T-helper 17 cell (primary cell): ENCODE results near the gene PRRG2. TPM values are rescaled to one million over a fixed set of nuclear protein-coding genes. Genes with fewer than 3 reads are reported as not detected.

Source experiments
- ATAC-seq: fragments of 150-1000 bp; cut with Tn5 transposase; 2 replicates; pipeline ENCODE4 v1.10.0; 2021; ENCODE audit warnings: mild to moderate bottlenecking, moderate library complexity
- DNase-seq, 3 donors: peaks; one replicate each; pipeline versions ENCODE4 v3.0.0 to v3.0.0-alpha.2; 2020 to 2021
- H3K9me3 ChIP-seq: one replicate; pipeline ENCODE4 v1.7.0; 2013; ENCODE audit warnings: low read length, mild to moderate bottlenecking; ENCODE audit not compliant: control insufficient read depth, poor library complexity, severe bottlenecking
- H3K27ac Mint-ChIP-seq: one replicate; pipeline ENCODE4 v1.8.0; 2022; ENCODE audit warnings: mild to moderate bottlenecking, moderate library complexity, mixed read lengths
- H3K27me3 Mint-ChIP-seq: one replicate; pipeline ENCODE4 v1.8.0; 2022; ENCODE audit warnings: mixed read lengths
- H3K36me3 Mint-ChIP-seq: one replicate; pipeline ENCODE4 v1.8.0; 2022; ENCODE audit warnings: low read depth, mixed read lengths
- H3K4me1 Mint-ChIP-seq: one replicate; pipeline ENCODE4 v1.8.0; 2022; ENCODE audit warnings: mild to moderate bottlenecking, mixed read lengths
- H3K4me3 Mint-ChIP-seq: one replicate; pipeline ENCODE4 v1.8.0; 2022; ENCODE audit warnings: mild to moderate bottlenecking, moderate library complexity, mixed read lengths
- total RNA-seq, 4 donors: library from RNA in 2 of 4; stranded (reverse) in 2 of 4; gene quantifications; one replicate each; pipeline ENCODE4 v1.2.3 and lab custom pipeline; 2022 to 2026

PRRG2 gene
- total RNA-seq, 2 donors from 2014 or later: 1.1 to 1.3 TPM

DNA sequence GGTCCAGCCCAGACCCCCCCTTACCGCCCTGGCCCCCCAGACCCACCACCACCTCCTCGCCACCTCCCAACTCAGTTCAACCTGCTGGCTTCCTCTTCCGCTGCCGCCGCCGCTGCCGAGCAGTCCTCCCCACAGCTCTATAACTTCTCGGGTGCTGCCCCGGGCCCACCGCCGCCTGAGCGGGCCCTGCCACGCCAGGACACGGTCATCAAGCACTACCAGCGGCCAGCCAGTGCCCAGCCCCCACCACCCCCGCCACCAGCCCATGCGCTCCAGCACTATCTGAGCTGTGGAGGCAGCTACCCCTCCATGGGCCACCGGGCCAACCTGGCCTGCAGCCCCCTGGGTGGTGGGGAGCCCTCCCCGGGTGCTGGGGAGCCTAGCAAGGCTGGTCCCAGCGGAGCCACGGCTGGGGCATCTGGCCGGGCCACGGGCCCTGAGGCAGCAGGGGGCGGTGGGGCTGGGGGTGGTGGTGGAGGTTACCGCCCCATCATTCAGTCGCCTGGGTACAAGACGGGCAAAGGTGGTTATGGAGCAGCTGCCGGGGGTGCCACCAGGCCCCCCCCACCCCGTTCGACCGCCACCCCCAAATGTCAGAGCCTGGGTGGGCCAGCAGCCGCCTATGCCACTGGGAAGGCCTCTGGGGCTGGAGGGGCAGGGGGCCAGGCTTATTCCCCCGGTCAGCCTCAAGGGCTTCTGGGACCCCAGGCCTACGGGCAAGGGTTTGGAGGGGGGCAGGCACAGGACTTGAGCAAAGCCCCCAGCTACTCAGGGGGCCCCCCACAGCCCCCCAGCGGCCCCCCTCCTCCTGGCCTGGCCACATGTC lies 14.1 kb downstream of the PRRG2 start:
- Mint-ChIP-seq H3K4me1 (peaks cover 24% of the 10 kb centered on the region), H3K36me3 (peaks cover 2% of the 10 kb centered on the region), H3K27me3 (no peaks in the 10 kb centered on the region), H3K27ac (peak overlapping the region; percentile 93), H3K4me3 (no peak overlapping the region)
- DNase-seq: no peak
- H3K9me3 ChIP-seq: no peaks in the 10 kb centered on the region
- ATAC-seq: no peak

GRCh38 chr19:49595819-49596404 lies 14.8 kb downstream of the PRRG2 start:
- ATAC-seq: no peak
- H3K4me3 Mint-ChIP-seq: no peak overlapping the region

DNA sequence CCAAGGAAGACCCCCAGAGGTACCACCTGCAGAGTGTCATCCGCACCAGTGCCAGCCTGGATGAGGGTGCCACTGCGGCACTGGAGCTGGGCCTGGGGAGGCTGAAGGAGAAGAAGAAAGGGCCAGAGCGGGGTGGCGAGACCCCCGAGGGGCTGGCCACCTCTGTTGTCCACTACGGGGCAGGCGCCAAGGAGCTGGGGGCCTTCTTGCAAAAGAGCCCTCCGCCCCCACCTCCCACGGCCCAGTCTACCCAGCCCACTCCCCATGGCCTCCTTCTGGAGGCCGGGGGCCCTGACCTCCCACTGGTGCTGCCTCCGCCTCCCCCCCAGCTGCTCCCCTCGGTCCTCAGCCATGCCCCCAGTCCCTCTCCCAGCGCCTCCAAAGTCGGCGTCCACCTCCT lies 15.3 kb downstream of the PRRG2 start:
- Mint-ChIP-seq H3K4me3 (no peak overlapping the region), H3K4me1 (peaks cover 24% of the 10 kb centered on the region), H3K27me3 (no peaks in the 10 kb centered on the region), H3K27ac (no peak overlapping the region), H3K36me3 (peaks cover 6% of the 10 kb centered on the region)
- DNase-seq (no peak), ATAC-seq (no peak)
- no peaks in the 10 kb centered on the region for H3K9me3 ChIP-seq

More at GRCh38 chr19:49595819-49596404, 14.8 kb downstream of the PRRG2 start:
- Mint-ChIP-seq H3K27me3 (no peaks in the 10 kb centered on the region), H3K4me1 (peaks cover 24% of the 10 kb centered on the region), H3K36me3 (peaks cover 3% of the 10 kb centered on the region), H3K27ac (no peak overlapping the region)
- H3K9me3 ChIP-seq: no peaks in the 10 kb centered on the region
- no peak for DNase-seq

GRCh38 chr19:49596954-49597702 lies 16.0 kb downstream of the PRRG2 start:
- Mint-ChIP-seq H3K27ac (no peak overlapping the region), H3K27me3 (no peaks in the 10 kb centered on the region), H3K36me3 (peaks cover 6% of the 10 kb centered on the region), H3K4me1 (peaks cover 24% of the 10 kb centered on the region), H3K4me3 (no peak overlapping the region)
- DNase-seq: no peak
- H3K9me3 ChIP-seq: no peaks in the 10 kb centered on the region
- ATAC-seq: no peak

DNA sequence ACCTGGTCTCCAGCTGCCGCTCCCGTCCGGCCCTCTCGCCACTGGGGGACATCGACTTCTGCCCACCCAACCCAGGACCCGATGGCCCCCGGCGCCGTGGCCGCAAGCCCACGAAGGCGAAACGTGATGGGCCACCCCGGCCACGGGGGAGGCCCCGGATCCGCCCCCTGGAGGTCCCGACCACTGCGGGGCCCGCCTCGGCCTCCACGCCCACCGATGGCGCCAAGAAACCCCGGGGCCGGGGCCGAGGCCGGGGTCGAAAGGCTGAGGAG lies 16.5 kb downstream of the PRRG2 start:
- no peaks in the 10 kb centered on the region for H3K27me3 Mint-ChIP-seq
- peaks cover 6% of the 10 kb centered on the region for H3K36me3 Mint-ChIP-seq
- H3K27ac Mint-ChIP-seq: no peak overlapping the region
- ATAC-seq (no peak), DNase-seq (no peak)
- H3K4me3 Mint-ChIP-seq: no peak overlapping the region
- peaks cover 20% of the 10 kb centered on the region for H3K4me1 Mint-ChIP-seq
- no peaks in the 10 kb centered on the region for H3K9me3 ChIP-seq

- ATAC-seq: no peak
Measured at GRCh38 chr19:49599378-49600295, 18.5 kb downstream of the PRRG2 start.

GRCh38 chr19:49601482-49602038 lies 20.4 kb downstream of the PRRG2 start:
- ATAC-seq (no peak), DNase-seq (no peak)
- Mint-ChIP-seq H3K4me1 (peaks cover 7% of the 10 kb centered on the region), H3K4me3 (no peak overlapping the region), H3K27me3 (no peaks in the 10 kb centered on the region), H3K36me3 (peaks cover 4% of the 10 kb centered on the region), H3K27ac (peak overlapping the region; percentile 6)
- no peaks in the 10 kb centered on the region for H3K9me3 ChIP-seq

More at GRCh38 chr19:49599378-49600295, 18.5 kb downstream of the PRRG2 start:
- no peaks in the 10 kb centered on the region for H3K27me3 Mint-ChIP-seq
- no peak overlapping the region for H3K27ac Mint-ChIP-seq
- no peak overlapping the region for H3K4me3 Mint-ChIP-seq
- peaks cover 4% of the 10 kb centered on the region for H3K36me3 Mint-ChIP-seq
- H3K9me3 ChIP-seq: no peaks in the 10 kb centered on the region
- DNase-seq: no peak
- H3K4me1 Mint-ChIP-seq: peaks cover 8% of the 10 kb centered on the region

- DNase-seq (no peak), ATAC-seq (no peak)
- no peaks in the 10 kb centered on the region for H3K27me3 Mint-ChIP-seq
- H3K27ac Mint-ChIP-seq: no peak overlapping the region
- no peaks in the 10 kb centered on the region for H3K9me3 ChIP-seq
- H3K4me3 Mint-ChIP-seq: no peak overlapping the region
- peaks cover 9% of the 10 kb centered on the region for H3K4me1 Mint-ChIP-seq
- peaks cover 4% of the 10 kb centered on the region for H3K36me3 Mint-ChIP-seq
Measured at GRCh38 chr19:49602806-49603205, 21.7 kb downstream of the PRRG2 start.

DNA sequence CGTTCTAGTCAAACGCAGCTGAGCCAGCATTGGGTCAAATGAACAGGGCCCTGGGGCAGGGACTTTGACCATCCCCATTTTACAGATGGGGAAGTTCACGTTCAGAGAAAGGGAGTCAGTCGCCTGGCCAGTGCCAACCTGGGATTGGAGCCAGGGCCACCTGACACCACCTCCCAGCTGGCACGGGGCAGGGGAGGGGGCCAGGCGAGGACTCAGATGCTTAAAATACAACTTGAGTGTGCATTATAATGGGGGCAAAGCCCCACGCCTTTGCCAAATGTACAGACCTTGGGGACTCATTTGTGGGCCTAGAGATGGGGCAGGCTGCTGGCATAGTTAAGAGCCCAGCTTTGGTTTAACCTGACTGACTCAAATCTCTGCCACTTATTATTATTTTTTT lies 24.5 kb downstream of the PRRG2 start:
- ATAC-seq: no peak
- H3K27ac Mint-ChIP-seq: no peak overlapping the region
- peaks cover 4% of the 10 kb centered on the region for H3K36me3 Mint-ChIP-seq
- peaks cover 6% of the 10 kb centered on the region for H3K4me1 Mint-ChIP-seq
- no peaks in the 10 kb centered on the region for H3K9me3 ChIP-seq
- DNase-seq: no peak
- no peaks in the 10 kb centered on the region for H3K27me3 Mint-ChIP-seq
- H3K4me3 Mint-ChIP-seq: no peak overlapping the region

- H3K27ac Mint-ChIP-seq: no peak overlapping the region
- H3K4me1 Mint-ChIP-seq: peaks cover 9% of the 10 kb centered on the region
- DNase-seq: no peak
- no peaks in the 10 kb centered on the region for H3K27me3 Mint-ChIP-seq
- no peaks in the 10 kb centered on the region for H3K9me3 ChIP-seq
- peaks cover 3% of the 10 kb centered on the region for H3K36me3 Mint-ChIP-seq
- no peak for ATAC-seq
- no peak overlapping the region for H3K4me3 Mint-ChIP-seq
Measured at GRCh38 chr19:49609499-49610092, 28.5 kb downstream of the PRRG2 start.

- H3K27me3 Mint-ChIP-seq: no peaks in the 10 kb centered on the region
- H3K9me3 ChIP-seq: no peaks in the 10 kb centered on the region
- H3K4me3 Mint-ChIP-seq: no peak overlapping the region
- no peak for DNase-seq
- H3K36me3 Mint-ChIP-seq: peaks cover 10% of the 10 kb centered on the region
- H3K27ac Mint-ChIP-seq: peak overlapping the region; percentile 87
- no peak for ATAC-seq
- peaks cover 13% of the 10 kb centered on the region for H3K4me1 Mint-ChIP-seq
Measured at GRCh38 chr19:49613374-49613773, 32.3 kb downstream of the PRRG2 start.

- no peak overlapping the region for H3K4me3 Mint-ChIP-seq
- H3K9me3 ChIP-seq: no peaks in the 10 kb centered on the region
- no peaks in the 10 kb centered on the region for H3K27me3 Mint-ChIP-seq
- peaks cover 13% of the 10 kb centered on the region for H3K36me3 Mint-ChIP-seq
- ATAC-seq (peak; percentile 40), DNase-seq (no peak)
- H3K4me1 Mint-ChIP-seq: peaks cover 15% of the 10 kb centered on the region
- peak overlapping the region; percentile 87 for H3K27ac Mint-ChIP-seq
Measured at GRCh38 chr19:49614096-49614833, 33.1 kb downstream of the PRRG2 start.
